Activated T-cell treated with anti-CD3 and anti-CD28 coated beads for 24 hours (primary cell): ENCODE results near the gene TENT4B.
"Not testable (repeated sequence)": the region's sequence is repeated elsewhere in the genome, so short reads cannot be mapped to it uniquely, and the experiment has no call there.

Experiments
- DNase-seq: peaks from one replicate; pipeline ENCODE4 v3.0.0-alpha.2; 2020; ENCODE audit warnings: low read depth

TENT4B gene

DNA sequence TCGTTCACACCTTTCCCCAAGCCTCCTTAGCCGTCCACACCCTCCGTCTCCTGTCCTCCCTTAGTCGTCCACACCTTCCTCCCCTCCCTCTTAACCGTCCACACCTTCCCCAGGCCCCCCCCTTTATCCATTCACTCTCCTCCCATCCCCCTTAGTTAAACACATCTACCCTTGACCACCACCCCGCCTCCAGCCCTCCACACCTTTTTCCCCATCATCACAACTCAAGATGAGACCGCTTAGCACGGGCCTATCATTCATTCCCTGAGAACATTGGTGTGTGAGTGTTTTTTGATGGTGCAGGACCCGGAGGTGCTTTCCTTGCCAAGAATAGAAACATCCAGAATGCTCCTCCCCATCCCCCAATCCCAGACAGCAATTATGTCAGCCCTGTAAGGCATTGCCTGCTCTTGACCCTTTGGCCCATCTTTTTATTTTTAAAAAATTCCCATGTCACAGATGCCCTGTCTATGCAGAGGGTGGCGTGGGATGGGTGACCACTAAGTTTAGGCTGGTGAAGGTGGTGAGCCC, 1.4 kb downstream of the TENT4B start:
- DNase-seq: no peak

DNA sequence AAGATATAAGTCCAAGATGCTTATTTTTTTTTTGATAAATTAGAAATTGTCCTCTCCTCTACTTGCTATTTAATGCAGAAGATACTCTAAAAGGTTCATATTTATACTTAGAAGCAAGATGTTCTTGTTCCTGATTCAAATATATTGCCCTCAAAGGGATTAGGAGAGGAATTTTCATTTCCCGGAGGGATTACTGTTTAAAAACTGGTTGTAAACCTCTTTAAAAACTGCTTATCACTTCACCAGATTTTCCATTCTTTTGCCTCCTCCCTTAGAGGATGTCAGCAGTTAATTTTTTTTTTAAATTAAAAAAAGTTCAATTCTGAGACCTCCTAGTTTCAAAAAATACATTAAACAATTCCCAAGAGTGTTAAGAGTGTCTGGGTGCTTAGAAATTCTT, 2.8 kb downstream of the TENT4B start:
- DNase-seq: no peak

DNA sequence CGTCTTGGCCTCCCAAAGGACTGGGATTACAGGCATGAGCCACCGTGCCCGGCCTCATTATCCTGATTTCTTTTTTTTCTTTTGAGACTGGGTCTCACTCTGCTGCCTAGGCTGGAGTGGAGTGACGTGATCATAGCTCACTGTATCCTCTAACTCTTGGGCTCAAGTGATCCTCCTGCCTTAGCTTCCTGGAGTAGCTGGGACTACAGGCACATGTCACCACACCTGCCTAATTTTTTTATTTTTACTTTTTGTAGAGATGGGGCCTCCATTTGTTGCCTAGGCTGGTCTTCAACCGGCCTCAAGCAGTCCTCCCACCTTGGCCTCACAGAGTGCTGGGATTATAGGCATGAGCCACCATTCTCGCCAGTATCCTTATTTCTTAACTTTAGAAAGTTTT, 3.5 kb downstream of the TENT4B start:
- DNase-seq: no peak

DNA sequence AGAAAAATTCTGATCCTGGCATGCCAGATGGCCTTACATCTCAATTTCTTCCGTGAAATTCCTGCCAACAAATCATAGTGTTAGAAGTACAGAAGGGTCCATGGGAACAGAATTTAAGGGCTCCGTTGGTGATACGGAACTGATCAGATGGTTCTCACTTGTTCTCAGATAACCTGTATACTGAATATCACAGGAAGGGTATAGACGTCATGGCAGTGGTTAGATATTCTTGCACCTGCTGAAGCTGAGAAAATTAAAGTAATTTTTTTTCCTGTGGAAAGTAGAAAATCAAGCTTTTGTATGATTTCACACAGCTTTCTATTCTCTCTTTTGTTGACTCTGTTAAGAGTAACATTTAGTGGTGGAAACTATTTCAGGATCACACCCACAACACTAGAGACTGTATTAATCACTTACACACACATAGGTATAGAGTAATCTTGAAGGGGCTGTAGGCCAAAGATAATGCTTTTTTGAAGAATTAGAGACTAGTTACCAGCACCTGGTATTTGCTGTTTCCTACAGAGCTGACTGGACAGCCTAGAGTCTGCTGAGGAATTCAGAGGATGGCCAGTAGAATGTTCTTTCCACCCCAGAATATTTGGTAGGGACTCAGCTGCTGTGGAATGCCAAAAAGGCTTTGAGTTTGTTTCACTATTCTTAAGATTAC, 7.5 kb downstream of the TENT4B start:
- no peak for DNase-seq

DNA sequence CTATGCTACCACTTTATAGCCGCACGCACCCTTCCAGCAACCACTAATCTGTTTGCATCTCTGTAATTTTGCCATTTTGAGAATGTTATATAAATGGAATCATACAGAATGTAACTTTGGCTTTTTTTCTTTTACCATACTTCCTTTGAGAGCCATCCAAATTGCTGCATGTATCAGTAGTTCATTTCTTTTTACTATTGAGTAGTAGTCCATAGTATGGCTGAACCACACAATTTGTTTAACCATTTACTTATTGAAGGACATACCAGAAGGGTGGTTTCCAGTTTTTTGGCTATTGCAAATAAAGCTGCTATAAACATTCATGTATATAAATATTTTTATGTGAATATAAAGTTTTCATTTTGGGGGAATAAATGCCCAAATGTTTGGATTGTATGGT, 8.8 kb downstream of the TENT4B start:
- DNase-seq: no peak

DNA sequence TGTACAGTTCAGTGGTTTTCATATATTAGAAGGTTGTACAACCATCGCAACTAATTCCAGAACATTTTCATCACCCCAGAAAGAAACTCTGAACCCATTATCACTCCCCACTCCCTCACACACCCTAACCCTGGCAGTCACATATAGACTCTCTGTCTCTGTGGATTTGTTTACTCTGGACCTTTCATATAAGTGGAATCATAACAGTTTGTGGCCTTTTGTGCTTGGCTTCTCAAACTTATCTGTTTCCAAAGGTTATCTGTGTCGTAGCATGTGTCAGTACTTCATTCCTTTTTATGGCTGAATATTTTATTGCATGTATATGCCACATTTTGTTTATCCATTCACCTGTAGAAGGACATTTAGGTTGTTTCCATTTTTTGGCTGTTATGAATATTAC, 12.4 kb downstream of the TENT4B start:
- DNase-seq: no peak

DNA sequence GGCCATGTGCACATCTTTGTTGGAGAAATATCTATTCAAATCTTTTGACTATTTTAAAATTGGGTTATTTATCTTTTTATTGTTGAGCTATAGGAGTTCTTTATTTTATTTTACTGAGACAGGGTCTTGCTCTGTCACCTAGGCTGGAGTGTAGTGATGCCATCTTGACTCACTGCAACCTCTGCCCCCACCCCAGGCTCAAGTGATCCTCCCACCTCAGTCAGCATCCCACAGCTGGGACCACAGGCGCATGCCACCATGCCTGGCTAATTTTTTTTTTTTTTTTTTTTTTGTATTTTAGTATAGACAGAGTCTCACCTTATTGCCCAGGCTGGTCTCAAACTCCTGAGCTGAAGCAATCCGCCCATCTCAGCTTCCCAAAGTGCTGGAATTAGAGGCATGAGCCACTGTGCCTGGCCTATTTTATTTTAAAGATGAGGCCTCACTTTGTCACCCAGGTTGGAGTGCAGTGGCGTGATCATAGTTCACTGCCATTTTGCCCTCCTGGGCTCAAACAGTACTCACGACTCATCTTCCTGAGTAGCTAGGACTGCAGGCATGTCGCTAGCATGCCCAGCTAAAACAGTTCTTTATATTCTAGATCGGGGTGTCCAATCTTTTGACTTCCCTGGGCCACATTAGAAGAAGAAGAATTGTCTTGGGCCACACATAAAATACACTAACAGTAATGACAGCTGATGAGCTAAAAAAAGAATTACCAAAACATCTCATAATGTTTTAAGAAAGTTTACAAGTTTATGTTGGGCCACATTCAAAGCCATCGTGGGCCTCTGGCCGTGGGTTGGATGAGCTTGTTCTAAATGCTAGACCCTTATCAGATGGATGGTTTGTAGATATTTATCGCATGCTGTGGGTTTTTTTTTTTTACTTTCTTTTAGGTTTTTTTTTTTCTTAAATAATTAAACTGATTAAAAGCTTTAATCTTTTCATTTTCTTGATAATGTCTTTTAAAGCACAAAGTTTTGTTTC, 13.7 kb downstream of the TENT4B start:
- no peak for DNase-seq

DNA sequence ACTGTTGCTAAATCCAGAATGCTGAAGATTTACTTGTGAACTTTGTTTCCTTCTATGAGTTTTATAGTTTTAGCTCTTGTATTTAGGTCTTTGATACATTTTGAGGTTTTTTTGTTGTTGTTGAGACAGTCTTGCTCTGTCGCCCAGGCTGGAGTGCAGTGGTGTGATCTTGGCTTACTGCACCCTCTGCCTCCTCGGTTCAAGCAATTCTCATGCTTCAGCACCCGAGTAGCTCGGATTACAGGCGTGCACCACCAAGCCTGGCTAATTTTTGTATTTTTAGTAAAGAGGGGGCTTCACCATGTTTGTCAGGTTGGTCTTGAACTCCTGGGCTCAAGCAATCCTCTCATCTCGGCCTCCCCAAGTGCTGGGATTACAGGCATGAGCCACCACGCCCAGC, 14.4 kb downstream of the TENT4B start:
- DNase-seq: no peak

DNA sequence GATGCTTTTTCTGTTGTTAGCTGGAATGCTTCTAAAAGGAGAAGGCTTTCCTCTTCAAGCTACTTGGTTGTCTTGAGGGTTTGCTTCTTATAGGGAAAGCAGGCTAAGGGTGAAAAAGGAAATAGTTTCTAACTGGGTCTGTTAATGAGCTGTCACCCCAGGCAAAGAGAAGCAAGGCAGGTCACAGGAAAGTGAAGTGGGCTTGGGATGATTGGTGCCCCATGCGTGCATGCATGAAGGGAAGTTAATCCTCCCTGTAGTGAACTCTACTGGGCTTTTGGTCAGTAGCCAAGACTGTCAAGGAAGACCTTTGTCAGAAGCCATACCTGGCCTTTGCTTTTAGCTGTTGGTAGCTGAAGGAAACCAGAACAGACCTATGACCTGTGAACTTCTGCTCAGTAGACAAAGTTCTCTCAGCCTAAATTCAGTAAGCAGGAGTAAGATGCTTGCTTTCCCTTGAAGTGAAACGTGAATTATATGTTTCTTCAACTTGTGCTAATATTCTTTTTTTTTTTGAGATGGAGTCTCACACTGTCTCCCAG, 16.5 kb downstream of the TENT4B start:
- DNase-seq: no peak

DNA sequence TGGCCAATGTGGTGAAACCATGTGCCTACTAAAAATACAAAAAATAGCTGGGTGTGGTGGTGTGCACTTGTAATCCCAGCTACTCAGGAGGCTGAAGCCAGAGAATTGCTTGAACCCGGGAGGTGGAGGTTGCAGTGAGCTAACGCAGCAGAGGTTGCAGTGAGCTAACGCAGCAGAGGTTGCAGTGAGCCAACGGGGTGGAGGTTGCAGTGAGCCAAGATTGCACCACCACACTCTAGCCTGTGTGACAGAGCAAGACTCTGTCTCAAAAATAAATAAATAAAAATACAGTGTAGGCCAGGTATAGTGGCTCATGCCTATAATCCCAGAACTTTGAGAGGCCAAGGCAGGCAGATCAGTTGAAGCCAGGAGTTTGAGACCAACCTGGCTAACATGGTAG, 18.7 kb downstream of the TENT4B start:
- not testable (repeated sequence) for DNase-seq

DNA sequence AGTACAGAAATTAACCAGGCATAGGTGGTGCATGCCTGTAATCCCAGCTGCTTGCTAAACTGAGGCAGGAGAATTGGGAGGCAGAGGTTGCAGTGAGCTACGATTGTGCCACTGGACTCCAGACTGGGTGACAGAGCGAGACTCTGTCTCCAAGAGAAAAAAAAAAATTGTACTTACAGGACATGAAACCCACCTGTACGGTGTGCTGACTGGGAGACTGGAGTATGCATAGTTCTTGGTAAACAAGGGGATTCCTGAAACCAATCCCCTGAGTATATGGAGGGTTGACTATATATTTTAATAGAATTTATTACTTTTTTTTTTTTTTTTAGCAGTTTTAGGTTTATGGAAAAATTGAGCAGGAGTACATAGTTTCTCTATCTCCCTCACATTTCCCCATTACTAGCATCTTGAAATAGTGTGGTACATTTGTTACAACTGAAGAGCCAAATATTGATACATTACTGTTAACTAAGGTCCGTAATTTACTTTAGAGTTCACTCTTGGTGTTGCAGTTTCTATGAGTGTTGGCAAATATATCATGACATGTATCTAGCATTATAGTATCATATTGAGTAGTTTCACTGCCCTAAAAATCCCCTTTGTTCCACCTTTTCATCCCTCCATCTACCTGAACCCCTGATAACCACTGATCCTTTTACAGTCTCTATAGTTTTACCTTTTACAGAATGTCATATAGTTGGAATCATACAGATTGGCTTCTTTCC, 19.3 kb downstream of the TENT4B start:
- no peak for DNase-seq

DNA sequence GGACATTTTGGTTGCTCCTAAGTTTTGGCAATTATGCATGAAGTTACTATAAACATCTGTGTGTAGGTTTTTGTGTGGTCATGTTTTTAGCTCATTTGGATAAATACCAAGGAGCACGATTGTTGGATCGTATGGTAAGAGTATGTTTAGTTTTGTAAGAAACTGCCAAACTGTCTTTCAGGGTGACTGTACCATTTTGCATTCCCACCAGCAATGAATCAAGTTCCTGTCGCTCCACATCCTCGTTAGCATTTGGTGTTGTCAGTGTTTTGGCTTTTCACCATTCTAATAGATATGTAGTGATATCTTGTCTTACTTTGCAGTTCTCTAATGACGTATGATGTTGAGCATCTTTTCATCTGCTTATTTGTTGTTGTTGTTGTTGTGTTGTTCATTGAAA, 20.2 kb downstream of the TENT4B start:
- no peak for DNase-seq

DNA sequence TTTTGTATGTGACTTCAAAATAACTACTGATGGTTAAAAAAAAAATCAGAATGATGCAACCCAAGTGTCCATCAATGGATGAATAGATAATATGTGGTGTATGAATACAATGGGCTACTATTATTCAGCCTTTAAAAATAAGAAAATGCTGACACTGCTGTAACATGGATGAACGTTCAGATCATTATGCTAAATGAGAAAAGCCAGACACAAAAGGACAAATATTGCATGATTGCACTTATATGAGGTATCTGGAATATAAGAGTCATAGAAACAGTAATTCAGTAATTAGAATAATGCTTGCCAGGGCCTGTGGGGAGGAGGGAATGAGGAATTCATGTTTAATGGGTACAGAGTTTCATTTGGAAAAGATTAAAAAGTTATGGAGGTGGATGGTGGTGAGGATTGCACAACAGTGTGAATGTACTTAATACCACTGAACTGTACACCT, 25.4 kb downstream of the TENT4B start:
- DNase-seq: no peak

DNA sequence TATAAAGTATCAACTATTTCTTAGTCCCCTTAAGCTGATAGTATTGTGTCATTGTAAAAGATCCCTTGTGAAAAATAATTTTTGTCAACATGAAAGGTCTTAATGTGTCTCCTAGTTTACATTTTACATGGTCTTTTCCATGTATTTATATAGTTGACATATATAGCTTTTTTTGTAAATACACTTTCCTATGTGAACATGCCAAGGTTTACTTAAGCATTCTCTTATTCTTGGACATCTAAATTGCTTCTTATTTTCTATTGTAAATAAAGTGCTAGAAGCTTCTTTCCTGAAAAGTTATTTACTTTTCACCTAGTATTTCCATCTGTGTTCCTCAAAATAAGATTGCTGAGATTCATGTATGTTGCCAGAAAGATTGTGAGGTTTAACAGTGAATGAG, 29.3 kb downstream of the TENT4B start:
- no peak for DNase-seq

DNA sequence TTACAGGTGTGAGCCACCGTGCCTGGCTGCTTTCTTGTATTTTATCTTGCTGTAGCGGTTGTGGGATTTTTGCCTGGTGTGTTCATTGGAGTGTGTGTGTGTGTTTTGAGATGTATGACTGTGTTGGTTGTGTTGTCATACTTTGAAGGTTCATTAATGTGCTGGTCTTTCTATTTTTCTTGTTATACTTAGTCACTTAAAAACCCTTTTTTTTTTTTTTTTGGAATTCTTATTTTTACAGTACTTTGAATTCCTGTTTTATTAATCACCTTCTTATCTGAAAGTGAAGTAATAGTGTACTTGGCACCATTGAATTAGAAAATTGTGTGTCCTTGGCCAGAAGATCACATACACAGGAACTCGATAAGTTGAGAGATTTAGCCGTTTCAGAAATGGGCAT, 30.2 kb downstream of the TENT4B start:
- no peak for DNase-seq

DNA sequence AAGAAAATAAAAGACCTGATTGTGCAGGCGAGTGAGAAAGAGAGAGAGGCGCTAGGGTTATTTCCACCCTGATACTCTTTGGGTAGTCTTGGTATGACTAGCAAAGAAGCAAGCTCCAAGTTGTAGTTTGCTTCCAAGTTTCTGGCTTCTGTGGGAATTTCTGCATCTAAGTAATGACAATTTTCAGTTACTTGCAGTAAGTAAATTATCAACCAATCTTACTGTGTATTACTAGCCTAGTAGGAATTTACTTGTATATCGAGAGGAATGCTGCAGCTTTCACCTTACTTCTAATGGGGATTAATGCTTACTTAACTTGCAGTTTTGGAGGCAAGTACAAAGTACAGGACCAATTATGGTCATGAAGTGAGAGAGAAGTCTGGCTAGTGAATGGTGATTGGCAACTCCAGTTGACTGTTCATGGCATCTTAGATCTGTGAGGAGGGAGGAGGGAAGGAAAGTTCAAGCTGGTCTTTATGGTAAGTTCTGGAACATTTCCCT, 31.9 kb downstream of the TENT4B start:
- no peak for DNase-seq

DNA sequence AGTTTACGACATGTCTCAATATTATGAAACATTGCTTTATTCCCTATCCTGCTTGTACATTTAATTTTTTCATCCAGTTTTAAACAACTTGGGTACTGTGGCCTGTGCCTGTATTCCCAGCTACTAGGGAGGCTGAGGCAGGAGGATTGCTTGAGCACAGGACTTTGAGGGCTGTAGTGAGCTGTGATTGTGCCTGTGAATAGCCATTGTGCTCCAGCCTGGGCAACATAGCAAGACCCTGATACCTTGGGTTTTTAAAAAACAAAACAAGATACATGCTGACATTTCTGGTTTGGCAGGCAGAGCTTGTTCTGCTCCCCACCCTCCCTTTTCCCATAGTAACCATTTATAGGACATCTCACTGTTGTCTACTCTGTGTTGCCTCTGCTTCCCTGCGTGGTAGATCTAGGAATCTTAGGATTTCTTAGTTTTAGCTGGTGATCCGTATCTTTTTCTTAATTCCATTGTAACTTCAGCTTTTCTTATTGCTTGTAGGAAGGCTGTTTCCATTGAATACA, 35.6 kb downstream of the TENT4B start:
- no peak for DNase-seq

DNA sequence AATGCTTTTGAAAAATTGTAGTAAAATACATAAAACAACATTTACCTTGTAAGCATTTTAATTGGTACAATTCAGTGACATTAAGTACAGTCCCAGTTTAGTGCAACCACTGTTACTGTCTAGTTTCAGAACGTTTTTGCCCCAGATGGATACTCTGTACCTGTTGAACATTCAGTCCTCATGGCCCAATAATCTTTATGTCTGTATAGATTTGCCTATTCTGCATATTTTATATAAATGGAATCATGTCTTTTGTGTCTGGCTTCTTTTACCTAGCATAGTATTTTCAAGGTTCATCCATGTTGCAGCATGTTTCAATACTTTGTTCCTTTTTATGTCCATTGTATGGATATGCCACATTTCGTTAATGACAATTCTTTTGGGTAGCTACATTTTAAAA, 37.2 kb downstream of the TENT4B start:
- no peak for DNase-seq

DNA sequence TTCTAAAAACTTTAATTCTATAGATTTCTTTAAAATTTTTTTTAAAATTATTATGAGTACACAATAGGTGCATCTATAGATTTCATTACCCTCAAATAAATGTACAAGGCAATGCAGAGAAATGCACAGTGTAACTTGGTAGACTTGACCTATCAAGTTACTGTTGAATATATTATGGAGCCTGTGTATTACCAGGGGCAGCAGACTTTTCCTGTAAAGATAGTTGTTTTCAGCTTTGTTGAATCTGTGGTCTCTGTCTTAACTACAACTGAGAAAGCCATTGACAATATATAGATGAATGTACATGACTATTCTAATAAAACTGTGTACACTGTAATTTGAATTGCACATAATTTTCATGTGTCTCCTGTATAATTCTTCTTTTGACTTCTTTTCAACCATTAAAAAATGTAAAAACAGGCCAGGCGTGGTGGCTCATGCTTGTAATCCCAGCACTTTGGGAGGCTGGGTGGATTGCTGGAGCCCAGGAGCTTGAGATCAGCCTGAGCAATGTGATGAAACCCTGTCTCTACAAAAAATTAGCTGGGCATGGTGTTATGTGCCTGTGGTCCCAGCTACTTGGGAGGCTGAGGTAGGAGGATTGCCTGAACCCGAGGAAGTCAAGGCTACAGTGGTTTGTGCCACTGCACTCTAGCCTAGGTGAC, 39.4 kb downstream of the TENT4B start:
- DNase-seq: no peak

DNA sequence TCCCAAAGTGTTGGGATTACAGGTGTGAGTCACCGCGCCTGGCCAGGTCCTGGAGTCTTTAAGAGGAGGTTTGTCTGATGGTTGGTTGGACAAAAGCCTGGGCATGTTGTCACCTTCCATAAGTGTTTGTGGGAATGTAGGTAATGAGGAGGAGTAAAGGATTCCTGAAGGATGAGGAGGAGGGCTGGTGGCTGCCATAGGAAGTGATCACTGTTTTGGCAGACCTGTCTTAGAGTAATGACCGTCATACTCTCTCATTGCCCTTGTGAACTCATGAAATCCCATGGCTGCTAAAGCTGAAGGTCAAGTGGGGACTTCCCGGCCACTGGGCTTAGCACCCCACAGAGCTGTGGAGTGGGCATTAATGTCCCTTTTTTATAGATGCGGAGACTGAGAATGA, 40.5 kb downstream of the TENT4B start:
- DNase-seq: no peak

DNA sequence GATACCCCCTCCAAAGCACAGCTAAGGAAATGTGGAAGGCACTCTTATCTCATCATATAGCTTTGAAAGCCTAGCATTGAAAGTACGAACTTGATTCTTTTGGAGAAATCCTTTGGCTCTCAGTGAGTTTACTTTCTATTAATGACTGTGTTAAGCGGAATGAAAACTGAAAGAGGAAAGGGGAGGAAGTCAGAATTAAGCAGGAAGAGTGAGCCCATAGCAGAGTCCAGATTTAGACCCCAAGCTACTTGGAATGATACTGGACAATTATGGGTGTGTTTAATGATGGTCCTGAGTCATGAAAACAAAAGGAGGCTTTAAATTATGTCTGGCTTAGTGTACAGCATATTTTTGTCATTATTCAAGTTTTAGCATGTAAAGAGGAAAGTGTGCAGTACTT, 42.2 kb downstream of the TENT4B start:
- no peak for DNase-seq
